ENCODE measurements around the gene MKRN2.

The MKRN2 gene

DNA sequence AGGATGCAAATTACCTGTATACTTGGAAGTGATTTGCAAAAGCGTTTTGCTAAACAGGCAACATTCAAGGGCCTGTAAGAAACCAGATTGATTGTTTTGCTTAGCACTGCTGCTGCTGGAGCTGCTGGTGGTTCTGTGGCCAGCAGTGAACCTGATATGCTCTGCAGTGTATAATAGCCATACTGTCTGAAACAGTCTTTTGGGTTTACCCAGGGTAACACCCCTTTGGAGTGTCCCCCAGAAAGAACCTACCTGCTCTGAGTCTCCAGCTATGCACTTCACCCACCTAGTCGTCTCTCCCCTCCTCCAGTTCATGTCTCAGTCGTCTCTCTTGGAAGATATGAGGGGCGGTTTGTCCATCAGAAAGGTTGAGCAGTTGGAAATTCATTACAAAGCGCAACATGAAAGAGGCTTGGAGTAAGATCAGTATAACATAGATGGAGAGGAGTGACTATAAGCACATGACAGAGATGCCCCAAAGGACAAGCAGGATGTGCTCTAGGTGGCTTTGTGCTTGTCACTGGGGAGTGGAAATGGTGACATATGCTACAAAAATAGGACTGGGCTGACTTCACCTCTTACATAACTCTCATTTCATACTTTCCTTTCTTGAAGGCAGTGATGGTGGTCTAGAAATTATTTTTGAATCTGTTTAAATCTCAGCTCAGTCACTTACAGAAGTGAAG is 3.8 kb downstream of the MKRN2 start:
- no peak for DNase-seq (ENCODE audit: low read depth in 1 of 2, low spot score in 1 of 2)
- TF ChIP-seq JUND (IDR thresholded peaks at IDR 0.05; ENCODE audit: low read depth) = no peak
- in situ Hi-C loops (cut with HindIII; ENCODE audit: low pct_unique_long_range_greater_than_20kb, low sequenced_read_pairs) = no loop called here

DNA sequence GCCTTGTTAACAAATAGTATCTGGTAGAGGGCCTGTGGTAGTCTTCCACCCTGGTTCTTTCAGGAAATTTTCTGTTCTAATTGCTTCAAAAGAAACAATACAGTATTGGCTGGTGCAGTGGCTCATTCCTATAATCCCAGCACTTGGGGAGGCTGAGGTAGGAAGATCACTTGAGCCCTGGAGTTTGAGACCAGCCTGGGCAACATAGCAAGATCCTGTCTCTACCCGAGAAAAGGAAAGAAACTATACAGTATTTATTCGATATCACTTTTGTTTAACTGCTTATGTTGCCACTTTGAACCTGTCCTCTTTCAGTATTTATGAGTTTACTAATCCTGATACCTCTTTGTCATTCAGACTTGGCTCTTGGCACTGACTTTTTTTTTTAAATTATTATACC is 4.5 kb downstream of the MKRN2 start:
- TF ChIP-seq JUND (IDR thresholded peaks at IDR 0.05; ENCODE audit: low read depth) = no peak
- DNase-seq (ENCODE audit: low read depth in 1 of 2, low spot score in 1 of 2) = no peak
- in situ Hi-C loops (cut with HindIII; ENCODE audit: low pct_unique_long_range_greater_than_20kb, low sequenced_read_pairs) = no loop called here

DNA sequence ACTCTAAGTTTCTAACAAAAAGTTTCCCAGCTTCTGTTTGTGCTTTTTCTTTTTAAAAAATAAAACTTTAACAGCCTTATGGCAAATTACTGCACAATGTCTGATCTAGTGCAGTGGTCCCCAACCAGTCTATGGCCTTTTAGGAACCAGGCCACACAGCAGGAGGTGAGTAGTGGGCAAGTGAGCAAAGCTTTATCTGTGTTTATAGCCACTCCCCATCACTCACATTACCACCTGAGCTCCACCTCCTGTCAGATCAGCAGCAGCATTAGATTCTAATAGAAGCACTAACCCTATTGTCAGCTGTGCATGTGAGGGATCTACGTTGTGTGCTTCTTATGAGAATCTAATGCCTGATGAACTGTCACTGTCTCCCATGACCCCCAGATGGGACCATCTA is 5.6 kb downstream of the MKRN2 start:
- in situ Hi-C loops (cut with HindIII; ENCODE audit: low pct_unique_long_range_greater_than_20kb, low sequenced_read_pairs) = no loop called here
- TF ChIP-seq JUND (IDR thresholded peaks at IDR 0.05; ENCODE audit: low read depth) = no peak
- no peak for DNase-seq (ENCODE audit: low read depth in 1 of 2, low spot score in 1 of 2)

DNA sequence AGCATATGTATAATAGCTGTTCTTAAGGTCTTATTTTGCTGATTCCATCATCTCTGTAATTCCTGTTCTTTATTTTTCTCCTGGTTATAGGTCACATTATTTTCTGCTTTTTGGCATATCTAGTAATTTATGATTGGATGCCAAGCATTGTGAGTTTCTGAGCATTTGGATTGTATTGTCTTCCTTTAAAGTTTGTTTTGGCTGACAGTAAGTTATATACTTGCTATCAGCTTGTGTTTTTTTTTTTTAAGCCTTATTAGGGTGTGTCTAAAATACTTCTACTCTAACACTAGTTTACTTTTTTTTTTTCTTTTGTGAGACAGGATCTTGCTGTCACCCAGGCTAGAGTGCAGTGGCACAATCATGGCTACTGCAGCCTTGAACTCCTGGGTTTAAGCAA is 10.1 kb downstream of the MKRN2 start:
- TF ChIP-seq JUND (IDR thresholded peaks at IDR 0.05; ENCODE audit: low read depth) = no peak
- DNase-seq (ENCODE audit: low read depth in 1 of 2, low spot score in 1 of 2) = no peak
- in situ Hi-C loops (cut with HindIII; ENCODE audit: low pct_unique_long_range_greater_than_20kb, low sequenced_read_pairs) = no loop called here

DNA sequence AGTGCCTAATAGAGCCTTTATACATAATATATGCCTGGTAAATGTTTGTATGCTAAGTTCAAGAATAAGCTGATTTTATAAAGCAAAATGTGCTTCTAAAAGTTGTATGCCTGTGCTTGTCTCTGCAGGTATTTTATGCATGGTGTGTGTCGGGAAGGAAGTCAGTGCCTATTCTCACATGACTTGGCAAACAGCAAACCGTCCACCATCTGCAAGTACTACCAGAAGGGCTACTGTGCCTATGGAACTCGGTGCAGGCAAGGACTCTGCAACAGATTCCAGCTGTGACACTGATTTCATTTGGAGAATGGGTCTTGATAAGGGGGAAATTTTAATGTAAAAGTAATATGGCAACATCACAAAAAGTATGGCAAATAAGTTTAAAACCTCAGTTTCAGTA is 11.9 kb downstream of the MKRN2 start:
- DNase-seq (ENCODE audit: low read depth in 1 of 2, low spot score in 1 of 2) = no peak
- in situ Hi-C loops (cut with HindIII; ENCODE audit: low pct_unique_long_range_greater_than_20kb, low sequenced_read_pairs) = no loop called here
- TF ChIP-seq JUND (IDR thresholded peaks at IDR 0.05; ENCODE audit: low read depth) = no peak

DNA sequence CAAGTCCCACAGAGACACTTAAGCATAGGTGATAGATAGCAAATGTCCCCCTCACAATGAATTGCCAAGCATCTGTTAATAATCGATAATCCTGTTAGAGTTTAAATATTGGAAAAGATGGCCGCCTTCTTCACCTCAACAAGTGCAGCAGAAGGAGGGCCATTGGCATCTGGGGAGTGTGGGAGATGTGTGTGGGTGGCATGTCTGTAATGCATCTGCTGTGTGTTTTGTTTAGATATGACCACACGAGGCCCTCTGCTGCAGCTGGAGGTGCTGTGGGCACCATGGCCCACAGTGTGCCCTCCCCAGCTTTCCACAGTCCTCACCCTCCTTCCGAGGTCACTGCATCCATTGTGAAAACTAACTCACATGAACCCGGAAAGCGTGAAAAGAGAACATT is 12.9 kb downstream of the MKRN2 start:
- no peak for TF ChIP-seq JUND (IDR thresholded peaks at IDR 0.05; ENCODE audit: low read depth)
- in situ Hi-C loops (cut with HindIII; ENCODE audit: low pct_unique_long_range_greater_than_20kb, low sequenced_read_pairs) = no loop called here
- no peak for DNase-seq (ENCODE audit: low read depth in 1 of 2, low spot score in 1 of 2)

DNA sequence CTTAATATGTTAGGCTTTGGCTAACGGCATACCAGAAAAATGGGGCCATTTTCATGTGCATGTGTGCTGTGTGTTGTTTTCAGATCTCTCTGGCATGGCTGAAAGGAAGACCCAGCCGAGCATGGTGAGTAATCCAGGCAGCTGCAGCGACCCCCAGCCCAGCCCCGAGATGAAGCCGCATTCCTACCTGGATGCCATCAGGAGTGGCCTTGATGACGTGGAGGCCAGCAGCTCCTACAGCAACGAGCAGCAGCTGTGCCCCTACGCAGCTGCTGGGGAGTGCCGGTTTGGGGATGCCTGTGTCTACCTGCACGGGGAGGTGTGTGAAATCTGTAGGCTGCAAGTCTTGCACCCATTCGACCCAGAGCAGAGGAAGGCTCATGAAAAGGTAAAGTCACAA is 15.1 kb downstream of the MKRN2 start:
- TF ChIP-seq JUND (IDR thresholded peaks at IDR 0.05; ENCODE audit: low read depth) = no peak
- in situ Hi-C loops (cut with HindIII; ENCODE audit: low pct_unique_long_range_greater_than_20kb, low sequenced_read_pairs) = no loop called here
- no peak for DNase-seq (ENCODE audit: low read depth in 1 of 2, low spot score in 1 of 2)

DNA sequence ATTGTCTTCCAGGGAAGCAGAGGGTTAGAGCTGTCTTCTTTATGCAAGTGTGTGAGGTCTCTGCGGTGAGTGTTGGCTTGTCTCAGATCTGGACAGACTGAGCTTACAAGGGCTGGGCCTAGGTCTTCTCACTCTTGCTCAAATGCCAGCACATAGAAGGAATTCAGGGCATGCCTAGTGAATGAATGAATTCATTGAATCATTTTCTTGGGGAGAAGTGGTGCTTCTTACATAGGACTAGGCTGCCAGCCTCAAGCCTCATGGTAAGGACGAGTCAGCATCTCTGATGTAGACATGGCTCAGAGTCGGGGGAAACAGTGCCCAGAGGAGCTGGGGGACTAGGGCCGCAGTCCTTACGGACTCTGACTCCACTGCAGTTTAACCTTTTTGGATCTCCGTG is 17.2 kb downstream of the MKRN2 start:
- TF ChIP-seq JUND (IDR thresholded peaks at IDR 0.05; ENCODE audit: low read depth) = no peak
- no peak for DNase-seq (ENCODE audit: low read depth in 1 of 2, low spot score in 1 of 2)
- in situ Hi-C loops (cut with HindIII; ENCODE audit: low pct_unique_long_range_greater_than_20kb, low sequenced_read_pairs) = no loop called here

DNA sequence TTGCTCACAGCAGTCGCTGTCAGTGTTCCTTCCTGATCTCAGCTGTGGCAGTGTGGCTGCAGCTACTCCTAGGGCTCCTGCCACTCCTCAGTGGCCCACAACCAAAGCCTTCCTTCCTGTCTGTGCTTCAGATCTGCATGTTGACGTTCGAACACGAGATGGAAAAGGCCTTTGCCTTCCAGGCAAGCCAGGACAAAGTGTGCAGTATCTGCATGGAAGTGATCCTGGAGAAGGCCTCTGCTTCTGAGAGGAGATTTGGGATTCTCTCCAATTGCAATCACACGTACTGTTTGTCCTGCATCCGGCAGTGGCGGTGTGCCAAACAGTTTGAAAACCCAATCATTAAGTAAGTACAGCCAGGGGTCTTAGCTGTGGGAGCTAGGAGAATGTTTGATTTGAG is 17.8 kb downstream of the MKRN2 start:
- no peak for DNase-seq (ENCODE audit: low read depth in 1 of 2, low spot score in 1 of 2)
- no peak for TF ChIP-seq JUND (IDR thresholded peaks at IDR 0.05; ENCODE audit: low read depth)
- in situ Hi-C loops (cut with HindIII; ENCODE audit: low pct_unique_long_range_greater_than_20kb, low sequenced_read_pairs) = no loop called here

DNA sequence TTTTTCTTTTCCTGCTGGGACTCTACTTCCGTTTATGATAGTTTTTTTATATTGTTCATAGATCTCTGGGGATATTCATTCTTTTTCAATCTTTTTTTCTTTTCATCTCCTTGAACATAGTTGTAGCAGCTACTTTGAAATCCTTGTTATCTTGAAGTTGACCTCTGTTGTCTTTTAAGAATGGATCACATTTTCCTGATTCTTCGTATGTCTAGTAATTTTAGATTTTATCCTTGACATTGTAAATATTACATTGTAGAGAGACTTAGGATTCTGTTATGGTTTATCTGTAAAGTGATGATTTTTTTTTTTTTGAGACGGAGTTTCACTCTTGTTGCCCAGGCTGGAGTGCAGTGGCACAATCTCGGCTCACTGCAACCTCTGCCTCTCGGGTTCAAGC is 20.5 kb downstream of the MKRN2 start:
- no peak for TF ChIP-seq JUND (IDR thresholded peaks at IDR 0.05; ENCODE audit: low read depth)
- in situ Hi-C loops (cut with HindIII; ENCODE audit: low pct_unique_long_range_greater_than_20kb, low sequenced_read_pairs) = no loop called here
- no peak for DNase-seq (ENCODE audit: low read depth in 1 of 2, low spot score in 1 of 2)

DNA sequence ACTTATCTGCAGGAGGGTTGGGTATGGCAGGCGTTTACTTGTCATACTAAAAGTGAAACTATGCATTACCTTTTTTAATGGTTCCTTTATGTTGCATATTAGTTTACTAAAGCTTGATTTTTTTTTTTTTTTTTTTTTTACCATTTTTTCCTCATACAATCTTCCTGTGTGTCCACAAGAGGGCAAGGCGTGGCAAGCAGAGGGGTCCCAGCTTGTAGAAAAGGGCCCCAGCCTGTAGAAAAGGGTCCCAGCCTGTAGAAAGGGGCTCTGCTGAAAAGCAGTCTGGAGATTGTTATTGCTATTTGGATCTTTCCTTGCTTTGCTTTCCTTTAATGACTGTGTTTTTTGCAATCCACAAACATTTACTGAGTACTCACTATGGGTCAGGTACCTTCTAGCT is 21.9 kb downstream of the MKRN2 start:
- TF ChIP-seq JUND (IDR thresholded peaks at IDR 0.05; ENCODE audit: low read depth) = no peak
- no peak for DNase-seq (ENCODE audit: low read depth in 1 of 2, low spot score in 1 of 2)
- in situ Hi-C loops (cut with HindIII; ENCODE audit: low pct_unique_long_range_greater_than_20kb, low sequenced_read_pairs) = no loop called here

DNA sequence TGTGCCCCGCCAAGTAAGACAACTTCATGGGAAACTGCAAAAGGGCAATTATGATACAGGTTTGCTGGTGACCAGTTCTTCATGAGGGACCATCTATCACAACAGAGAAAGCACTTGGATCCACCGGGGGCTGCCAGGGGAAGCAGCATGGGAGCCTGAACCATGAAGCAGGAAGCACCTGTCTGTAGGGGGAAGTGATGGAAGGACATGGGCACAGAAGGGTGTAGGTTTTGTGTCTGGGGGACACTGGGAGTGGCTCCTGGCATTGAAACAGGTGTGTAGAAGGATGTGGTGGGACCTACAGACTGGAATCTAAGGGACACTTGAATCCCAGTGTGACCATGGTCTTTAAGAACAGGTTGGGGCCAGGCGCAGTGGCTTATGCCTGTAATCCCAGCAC is 22.6 kb downstream of the MKRN2 start:
- TF ChIP-seq JUND (IDR thresholded peaks at IDR 0.05; ENCODE audit: low read depth) = no peak
- DNase-seq (ENCODE audit: low read depth in 1 of 2, low spot score in 1 of 2) = no peak
- in situ Hi-C loops (cut with HindIII; ENCODE audit: low pct_unique_long_range_greater_than_20kb, low sequenced_read_pairs) = no loop called here

DNA sequence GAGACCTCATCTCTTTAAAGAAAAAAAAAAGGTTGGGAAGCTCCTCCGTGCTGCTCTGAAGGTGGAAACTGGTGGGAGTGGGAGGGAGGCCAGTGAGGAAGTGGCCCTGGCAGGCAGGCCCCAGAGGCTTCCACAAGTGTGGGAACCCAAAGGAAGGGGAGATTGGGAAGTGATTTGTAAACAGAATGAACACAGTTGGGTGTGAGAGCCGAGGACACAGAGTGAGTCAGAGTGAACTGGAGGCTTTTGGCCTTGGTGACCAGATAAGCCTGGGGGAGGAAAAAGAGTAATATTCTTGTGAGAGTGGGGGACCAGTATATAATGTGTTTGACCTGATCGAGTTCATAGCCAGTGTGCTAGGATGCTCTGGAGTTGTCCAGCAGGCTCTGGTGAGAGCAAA is 23.0 kb downstream of the MKRN2 start:
- in situ Hi-C loops (cut with HindIII; ENCODE audit: low pct_unique_long_range_greater_than_20kb, low sequenced_read_pairs) = no loop called here
- TF ChIP-seq JUND (IDR thresholded peaks at IDR 0.05; ENCODE audit: low read depth) = no peak
- DNase-seq (ENCODE audit: low read depth in 1 of 2, low spot score in 1 of 2) = no peak

DNA sequence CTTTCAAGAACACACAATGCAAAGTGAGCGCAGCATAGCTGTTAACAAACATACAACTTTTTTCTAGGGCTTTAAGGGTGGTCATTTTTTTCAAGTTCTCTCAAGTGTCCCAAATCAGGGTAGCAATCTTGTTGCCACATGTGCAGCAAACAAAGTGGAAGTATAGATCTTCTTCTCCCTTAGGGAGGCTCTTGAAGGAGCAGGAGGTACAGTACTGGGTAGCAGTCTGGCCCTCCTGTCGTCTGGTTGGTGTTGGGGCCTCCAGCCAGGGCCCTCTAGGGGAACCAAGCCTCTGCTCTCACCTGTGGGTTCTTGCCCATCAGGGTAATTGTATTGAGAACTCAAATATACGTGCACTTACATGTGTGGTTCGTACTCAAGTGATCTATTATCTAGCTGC is 25.8 kb downstream of the MKRN2 start:
- TF ChIP-seq JUND (IDR thresholded peaks at IDR 0.05; ENCODE audit: low read depth) = no peak
- DNase-seq (ENCODE audit: low read depth in 1 of 2, low spot score in 1 of 2) = no peak
- in situ Hi-C loops (cut with HindIII; ENCODE audit: low pct_unique_long_range_greater_than_20kb, low sequenced_read_pairs) = no loop called here

All from T47D (cell line).